GM12875 (cell line): ENCODE data around the gene DACT1.

Experiments used
- H3K4me3 ChIP-seq: one replicate; pipeline ENCODE4 v1.5.1; 2011; ENCODE audit warnings: low read depth, low read length, control low read depth
- TF ChIP-seq, protein P1 (sequence below): IDR thresholded peaks from 2 replicates; pipeline ENCODE4 v1.5.1; 2011; ENCODE audit warnings: low read depth, mild to moderate bottlenecking, control low read depth, inconsistent platforms, low read length, moderate library complexity, borderline replicate concordance; ENCODE audit not compliant: insufficient read depth

DACT1 gene

DNA sequence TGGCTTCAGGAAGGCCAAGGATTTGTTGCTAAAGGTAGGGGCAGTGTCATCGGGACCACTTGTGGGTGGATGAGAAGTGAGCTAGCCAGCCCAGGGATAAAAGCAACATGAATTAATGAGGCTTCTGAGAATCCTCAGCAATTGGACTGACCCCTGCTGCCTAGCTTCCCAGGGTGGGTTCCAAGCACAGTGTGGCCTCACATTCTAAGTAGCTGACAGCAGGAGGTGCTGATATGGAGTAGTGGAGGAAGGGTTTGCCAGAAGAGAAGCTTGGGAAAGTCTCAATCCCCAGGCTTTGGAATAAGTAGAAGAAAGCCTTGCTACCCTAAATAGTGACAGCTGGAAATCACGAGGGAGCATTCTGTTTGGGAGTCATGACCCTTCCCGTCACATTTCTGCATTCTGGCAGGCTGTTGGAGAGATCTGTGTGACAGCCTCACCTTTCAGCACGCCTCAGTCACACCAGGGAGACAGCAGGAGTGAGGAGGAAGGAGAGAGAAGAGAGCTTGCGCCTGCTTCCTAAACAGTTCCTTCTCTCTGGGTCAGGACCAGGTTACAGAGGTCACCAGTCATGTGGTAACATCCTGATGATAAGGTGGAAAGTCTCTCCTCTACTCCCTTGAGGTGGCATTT is 31.2 kb downstream of the DACT1 start:
- H3K4me3 ChIP-seq: no peak overlapping the region
- TF ChIP-seq, protein P1, sequence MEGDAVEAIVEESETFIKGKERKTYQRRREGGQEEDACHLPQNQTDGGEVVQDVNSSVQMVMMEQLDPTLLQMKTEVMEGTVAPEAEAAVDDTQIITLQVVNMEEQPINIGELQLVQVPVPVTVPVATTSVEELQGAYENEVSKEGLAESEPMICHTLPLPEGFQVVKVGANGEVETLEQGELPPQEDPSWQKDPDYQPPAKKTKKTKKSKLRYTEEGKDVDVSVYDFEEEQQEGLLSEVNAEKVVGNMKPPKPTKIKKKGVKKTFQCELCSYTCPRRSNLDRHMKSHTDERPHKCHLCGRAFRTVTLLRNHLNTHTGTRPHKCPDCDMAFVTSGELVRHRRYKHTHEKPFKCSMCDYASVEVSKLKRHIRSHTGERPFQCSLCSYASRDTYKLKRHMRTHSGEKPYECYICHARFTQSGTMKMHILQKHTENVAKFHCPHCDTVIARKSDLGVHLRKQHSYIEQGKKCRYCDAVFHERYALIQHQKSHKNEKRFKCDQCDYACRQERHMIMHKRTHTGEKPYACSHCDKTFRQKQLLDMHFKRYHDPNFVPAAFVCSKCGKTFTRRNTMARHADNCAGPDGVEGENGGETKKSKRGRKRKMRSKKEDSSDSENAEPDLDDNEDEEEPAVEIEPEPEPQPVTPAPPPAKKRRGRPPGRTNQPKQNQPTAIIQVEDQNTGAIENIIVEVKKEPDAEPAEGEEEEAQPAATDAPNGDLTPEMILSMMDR: no peak

DNA sequence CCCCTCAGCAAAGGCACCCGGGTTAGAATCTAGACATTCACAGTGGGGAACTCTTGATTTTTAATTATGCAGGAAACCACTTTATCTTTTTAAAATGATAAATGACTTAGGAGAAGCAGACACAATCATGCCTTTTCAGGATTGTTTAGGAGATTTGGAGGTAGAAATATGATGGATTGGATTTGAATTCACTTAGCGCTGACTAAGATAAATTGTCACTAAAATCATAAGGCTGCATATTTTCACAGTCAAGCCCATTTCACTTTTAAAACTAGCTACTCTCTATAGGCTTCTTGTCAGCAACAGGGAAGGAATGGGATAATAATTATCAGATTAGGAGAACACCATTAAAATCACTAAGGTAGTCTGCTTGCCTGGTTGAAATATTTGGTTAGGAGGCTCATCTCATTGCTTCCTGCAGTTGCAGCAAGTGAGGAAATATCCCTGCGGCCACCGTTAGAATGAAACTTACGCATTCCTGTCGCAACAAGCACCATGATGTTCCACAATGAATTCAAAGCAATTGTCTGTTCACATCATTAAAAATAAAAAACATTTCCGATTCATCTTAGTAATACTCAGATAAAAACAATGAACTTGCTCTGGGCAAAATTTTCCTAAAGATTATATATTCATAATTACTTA is 31.9 kb downstream of the DACT1 start:
- TF ChIP-seq, protein P1: no peak
- no peak overlapping the region for H3K4me3 ChIP-seq

DNA sequence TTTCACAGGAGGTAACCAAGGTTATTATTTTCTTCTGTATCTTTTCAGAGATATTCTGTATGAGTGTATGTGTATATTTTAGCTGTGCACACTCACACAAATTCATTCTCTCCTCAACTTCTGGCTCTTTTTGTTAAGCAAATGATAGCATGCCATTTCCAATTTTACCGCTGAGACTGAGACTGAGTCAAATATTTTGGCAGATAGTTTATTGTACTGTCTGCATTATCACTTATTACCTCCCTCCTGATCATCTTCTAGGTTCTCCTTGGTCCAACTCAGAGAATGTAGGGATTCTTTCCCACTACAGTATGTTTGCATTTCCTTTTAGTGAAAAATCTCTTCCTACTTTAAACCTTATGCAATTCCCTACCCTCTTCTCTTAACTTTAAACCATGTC is 33.3 kb downstream of the DACT1 start:
- no peak overlapping the region for H3K4me3 ChIP-seq
- TF ChIP-seq, protein P1: no peak

DNA sequence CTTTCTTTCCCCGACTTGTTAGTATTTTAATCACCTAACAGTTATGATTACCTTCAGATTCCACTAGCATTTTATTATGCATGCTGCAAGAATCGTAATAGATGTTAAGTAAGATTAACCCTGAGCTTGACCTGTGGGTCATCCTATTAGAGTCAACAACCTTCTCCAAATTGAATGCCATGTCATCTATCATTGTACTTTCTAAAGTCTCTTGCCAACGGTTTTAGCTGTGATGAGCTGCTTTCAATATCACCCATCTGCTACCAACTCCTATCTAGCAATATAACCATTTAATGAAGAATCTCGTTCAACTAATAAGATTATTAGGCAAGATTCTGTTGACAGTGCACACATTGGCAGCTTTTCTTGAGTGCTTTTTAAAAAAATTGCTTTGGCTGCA is 33.7 kb downstream of the DACT1 start:
- no peak overlapping the region for H3K4me3 ChIP-seq
- TF ChIP-seq, protein P1: no peak

DNA sequence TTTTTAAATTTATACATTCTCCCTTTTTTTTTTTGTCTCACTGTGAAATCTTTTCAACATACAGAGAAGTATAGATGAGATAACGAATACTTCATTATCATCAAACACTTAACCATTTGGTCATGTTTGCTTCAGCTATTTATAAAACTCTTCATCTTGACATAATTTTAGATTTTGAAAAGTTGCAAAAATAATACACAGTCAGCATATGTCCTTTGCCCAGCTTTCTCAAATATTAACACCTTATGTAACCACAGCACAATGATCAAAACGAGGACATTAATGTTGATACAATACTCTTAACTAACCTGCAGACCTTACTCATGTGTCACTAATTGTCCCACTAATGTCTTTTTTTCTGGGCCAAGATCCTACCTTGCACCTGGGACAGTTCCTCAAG is 36.0 kb downstream of the DACT1 start:
- TF ChIP-seq, protein P1: no peak
- no peak overlapping the region for H3K4me3 ChIP-seq

DNA sequence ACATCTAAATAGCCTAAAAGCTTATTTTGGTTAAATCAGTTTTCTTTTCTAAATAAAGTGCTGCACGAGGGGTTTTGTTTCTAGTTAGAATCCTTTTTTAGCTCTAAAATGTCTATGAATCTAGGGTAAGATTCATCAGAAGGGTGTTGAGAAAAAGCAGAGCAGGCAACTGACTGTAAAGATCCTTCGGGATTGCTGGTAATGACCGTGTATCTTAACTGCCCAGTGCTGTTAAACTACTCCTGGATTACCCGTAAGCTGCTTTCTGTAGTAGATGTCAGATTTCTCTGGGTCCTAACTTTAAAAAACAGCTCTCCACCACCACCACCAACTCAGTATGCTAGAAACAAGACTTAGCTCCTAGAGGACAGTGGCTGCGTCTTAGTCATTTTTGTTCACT is 39.2 kb downstream of the DACT1 start:
- TF ChIP-seq, protein P1: no peak
- no peak overlapping the region for H3K4me3 ChIP-seq

DNA sequence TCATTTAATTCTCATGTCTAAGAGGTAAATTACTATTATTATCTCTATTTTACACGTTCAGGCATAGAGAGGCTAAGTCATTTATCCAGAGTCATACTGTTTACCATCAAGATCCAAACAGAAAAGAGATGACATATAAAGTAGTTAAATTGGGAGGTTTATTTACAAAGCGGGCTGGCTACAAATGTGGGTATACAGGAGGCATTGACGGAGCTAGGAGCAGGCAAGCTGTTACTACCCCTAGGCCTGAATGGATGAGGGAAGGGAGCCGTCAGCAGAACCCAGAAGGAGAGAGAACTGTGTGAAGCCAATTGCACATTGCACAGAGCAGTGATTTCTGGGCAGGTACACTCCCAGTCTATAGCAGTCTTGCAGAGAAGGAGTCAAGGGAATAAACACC is 39.8 kb downstream of the DACT1 start:
- H3K4me3 ChIP-seq: no peak overlapping the region
- TF ChIP-seq, protein P1: no peak
